T-helper 2 cell treated with Interferon-gamma antibody and Interleukin-4, amounts not matched to agents 100 ng/mL and 5 ng/mL, for 36 hours (primary cell): ENCODE measurements around the gene DMRTB1. TPM values are rescaled to one million over a fixed set of nuclear protein-coding genes. Genes with fewer than 3 reads are reported as not detected.
"Not testable (repeated sequence)": the region's sequence is repeated elsewhere in the genome, so short reads cannot be mapped to it uniquely, and the experiment has no call there.

Source experiments
- intact Hi-C: fragments of 100-400 bp; cut with micrococcal nuclease; formaldehyde crosslinking; loops from one replicate; pipeline ENCODE4 v1.15.1; 2023
- total RNA-seq: library from RNA; stranded (reverse); gene quantifications from 2 replicates; pipeline ENCODE4 v1.2.3, GENCODE V29; 2022

Gene DMRTB1
- total RNA-seq, 1 donor from 2014 or later, result not detected

DNA sequence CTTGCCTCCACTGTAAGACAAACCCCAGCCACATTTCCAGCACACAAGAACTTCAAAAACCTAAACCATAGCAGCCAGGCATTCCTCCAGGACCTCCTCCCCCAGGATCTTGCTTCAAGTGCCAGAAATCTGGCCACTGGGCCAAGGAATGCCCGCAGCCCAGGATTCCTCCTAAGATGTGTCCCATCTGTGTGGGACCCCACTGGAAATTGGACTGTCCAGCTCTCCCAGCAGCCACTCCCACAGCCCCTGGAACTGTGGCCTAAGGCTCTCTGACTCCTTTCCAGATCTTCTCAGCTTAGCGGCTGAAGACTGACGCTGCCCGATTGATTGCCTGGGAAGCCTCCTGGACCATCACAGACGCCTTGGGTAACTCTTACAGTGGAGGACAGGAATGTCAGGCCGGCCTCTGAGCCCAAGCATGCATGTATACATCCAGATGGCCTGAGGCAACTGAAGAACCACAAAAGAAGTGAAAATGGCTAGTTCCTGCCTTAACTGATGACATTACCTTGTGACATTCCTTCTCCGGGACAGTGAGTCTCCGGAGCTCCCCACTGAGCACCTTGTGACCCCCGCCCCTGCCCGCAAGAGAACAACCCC is 24.7 kb upstream of the DMRTB1 start:
- intact Hi-C loops, result not testable (repeated sequence)

DNA sequence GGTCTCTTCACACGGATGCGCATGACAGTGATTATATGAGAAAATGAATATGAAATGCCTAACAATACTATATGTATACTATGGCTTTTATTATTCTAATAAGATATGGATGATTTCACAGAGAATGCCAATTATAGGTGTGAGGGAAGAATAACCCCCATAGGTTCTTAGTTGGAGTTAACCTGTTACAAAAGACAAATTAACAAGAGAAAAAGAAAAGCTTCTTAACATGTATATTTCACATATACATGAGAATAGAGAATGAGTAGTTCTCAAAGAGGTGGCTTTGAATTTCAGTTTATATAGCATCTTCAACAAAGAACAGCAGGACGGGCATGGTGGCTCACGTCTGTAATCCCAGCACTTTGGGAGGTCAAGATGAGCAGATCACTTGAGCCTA is 24.0 kb upstream of the DMRTB1 start:
- intact Hi-C loops, result no loop called here

DNA sequence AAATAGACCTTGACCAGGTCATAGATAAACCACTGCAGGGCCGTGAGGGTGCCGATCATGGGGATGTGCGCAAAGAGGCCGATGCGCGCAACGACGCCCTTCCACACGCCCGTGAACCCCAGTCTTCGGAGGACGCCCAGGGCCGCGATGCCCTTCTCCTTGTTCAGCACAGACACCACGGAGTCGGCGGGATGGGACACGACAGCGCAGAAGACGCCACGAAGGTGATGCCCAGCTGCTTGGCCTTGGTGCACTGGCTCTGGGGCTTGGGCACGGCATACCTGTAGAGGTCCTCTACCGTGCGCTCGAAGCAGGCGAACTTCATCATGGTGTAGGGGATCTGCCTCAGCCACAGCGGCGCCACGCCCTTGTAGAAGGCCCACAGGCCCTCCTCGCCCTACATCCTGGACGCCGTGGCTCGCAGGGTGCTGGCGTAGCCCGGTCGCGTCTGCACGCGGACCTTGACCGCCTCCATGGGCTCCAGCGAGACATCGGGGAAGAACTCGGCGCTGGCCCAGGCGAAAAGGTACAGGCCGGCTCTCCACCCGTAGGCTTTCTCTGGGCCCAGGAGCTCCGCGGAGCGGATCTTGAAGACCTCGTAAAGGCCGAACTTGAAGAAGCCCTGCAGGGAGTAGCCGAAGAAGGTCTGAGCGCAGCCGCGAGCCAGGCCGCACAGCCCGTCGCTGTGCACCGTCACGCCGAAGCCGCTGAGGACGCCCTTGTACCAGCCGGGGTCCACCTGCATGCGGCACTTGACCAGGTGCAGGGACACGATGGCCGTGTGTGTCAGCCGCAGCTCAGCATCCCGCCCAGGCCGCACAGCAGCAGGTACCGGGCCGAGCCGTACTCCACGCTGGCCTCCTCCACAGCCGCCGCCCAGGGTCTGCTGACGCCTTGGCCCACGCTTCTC is 20.5 kb upstream of the DMRTB1 start:
- intact Hi-C loops, result no loop called here

DNA sequence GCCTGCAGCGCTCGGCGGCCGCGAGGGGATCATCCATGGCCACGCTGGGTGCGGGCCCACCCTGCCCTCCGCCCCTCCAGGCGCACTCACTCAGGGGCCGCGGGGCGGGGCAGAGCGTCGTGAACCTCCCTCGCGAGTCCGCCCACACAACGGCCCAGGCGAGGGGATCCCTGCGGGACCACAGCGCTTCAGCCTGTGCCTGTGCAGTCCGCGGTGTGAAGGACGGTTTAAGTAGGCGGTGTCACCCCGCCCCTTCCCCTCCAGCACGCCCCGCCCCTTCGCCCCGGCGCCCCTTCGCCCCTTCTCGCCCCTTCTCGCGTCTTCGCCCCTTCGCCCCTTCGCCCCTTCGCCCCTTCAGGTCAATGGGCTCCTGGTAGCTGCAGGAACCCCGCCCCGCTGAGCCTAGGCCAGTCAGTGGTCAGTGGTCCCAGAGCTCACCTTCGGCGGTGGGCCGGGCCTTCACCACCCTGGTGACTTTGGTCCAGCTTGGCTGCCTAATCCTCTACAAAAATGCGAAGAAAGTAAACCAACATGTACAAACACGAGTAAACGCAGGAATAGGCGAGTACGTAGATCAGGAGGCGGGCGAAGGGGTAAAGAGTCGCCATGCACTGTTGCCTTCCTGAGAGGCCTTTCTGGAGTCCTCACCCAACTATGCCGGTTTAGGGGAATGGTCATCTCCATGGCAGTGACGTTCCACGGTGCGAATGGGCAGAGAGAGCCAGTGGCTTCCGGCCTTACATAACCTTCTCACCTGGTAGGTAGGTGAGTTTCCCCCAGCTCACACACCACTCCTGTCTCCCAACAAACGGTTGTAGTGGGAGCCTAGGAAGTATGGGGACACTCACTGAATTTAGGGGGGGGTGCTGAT is 19.6 kb upstream of the DMRTB1 start:
- intact Hi-C loops, result no loop called here

DNA sequence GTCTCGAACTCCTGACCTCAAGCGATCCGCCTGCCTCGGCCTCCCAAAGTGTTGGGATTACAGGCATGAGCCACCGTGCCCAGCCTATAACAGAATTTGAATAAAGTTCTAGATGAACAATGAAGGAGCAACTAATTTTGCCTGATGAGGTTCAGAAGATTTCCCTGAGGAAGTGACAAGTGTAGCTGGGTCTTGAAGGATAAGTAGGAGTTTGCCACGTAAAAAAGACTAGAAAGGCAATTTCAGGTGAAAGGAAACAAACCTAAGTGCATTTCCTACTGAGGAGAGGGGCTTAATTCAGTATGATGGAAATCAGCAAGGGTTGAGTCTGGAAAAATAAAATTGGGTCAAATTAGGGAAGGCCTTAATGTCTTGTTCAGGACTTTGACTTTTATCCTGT is 18.6 kb upstream of the DMRTB1 start:
- intact Hi-C loops, result no loop called here

DNA sequence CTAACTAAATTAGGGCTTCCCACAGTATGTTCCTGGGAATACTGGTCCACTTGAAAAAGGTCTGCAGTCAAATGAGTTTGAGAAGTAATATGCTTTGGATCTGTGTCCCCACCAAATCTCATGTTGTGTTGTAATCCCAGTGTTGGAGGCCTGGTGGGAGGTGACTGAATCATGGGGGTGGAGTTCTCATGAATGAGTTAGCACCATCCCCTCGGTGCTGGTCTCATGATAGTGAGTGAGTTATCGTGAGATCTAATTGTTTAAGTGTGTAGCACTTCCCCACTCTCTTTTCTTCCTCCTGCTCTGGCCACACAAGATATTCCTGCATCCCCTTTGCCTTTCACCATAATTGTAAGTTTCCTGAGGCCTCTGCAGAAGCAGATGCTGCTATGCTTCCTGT is 16.9 kb upstream of the DMRTB1 start:
- intact Hi-C loops, result no loop called here

DNA sequence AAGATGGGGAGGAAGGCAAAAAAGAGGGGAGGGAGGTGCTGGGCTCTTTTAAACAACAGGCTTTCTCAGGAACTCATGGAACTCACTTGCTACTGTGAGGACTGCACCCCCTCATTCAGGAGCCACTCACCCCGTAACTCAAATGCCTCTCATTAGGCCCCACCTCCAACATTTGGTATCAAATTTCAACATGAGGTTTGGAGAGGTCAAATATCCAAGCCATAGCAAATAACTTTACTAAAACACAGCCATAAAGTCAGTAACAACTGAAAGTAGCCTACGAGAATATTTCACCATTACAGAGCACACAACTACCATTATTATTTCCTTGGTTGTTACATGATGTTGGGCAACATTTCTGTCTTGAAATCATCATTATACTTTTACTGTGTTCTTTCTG is 13.1 kb upstream of the DMRTB1 start:
- intact Hi-C loops, result no loop called here

DNA sequence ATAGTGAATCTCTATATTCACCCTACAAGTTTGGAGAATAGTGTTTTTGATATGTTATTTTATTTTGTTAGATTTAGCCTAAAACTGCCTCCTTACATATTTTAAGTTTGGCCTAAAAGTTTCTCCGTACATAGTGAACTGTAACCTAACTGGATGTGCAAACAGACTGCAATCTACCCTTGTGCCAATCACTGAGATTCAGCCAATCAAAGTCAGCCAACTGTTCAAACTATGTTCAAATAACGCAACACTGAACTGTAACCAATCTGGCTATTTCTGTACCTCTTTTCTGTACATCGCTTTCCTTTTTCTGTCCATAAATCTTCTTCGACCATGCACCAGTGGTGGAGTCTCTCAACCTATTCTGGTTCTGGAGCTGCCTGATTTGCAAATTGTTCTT is 11.8 kb upstream of the DMRTB1 start:
- intact Hi-C loops, result no loop called here

DNA sequence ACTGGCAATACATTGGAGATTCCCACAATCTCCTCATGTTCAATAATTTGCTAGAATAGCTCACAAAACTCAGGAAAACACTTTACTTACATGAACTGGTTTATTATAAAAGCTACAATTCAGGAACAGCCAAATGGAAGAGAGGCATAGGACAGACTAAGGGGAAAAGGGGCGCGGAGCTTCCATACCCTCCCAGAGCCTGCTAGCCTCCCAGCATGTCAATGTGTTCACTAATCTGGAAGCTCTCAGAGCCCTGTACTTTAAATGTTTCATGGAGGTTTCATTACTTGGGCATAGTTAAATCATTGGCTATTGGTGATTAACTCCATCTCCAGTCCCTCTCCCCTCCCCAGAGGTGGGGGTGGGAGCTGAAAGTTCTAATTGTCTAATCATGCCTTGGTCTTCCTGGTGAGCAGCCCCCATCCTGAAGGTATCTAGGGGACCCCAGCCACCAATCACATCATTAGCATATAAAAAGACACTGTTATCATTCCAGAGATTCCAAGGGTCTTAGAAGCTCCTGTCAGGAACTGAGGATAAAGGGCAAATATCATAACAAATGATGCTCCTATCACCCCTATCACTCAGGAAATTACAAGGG is 10.9 kb upstream of the DMRTB1 start:
- intact Hi-C loops, result no loop called here

DNA sequence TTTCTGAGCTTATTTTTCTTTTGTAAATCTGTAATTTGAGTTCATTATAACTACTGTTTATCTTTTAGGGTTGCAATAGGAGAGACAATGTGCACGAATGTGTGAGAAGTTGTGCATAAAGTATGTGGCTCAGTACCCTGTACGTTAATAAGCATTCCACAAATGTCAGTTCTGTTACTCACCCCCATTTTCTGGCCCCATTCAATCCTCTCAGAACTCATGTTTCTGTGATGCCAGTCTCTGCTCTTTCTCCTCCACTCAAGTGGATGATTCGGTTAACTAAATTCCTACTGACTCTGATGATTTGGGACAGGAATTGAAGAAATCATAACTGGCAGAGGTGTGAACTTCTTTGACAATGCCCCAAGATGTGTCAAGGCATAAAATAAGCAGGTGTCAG is 10.2 kb upstream of the DMRTB1 start:
- intact Hi-C loops, result no loop called here

DNA sequence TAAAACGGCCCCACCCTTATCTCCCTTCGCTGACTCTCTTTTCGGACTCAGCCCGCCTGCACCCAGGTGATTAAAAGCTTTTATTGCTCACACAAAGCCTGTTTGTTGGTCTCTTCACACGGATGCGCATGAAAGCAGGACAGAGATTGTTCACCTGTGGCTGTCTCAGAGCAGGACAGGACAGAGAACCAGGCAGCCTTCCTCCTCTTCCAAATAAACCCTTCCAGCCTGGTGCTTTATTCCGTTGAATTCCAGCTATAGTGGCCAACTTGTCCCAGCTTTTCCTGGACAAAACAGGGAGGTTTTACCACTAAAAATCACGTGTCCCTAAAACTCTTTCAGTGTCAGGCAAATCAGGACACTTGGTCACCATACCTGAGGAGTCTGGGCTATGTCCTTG is 9.5 kb upstream of the DMRTB1 start:
- intact Hi-C loops, result no loop called here

DNA sequence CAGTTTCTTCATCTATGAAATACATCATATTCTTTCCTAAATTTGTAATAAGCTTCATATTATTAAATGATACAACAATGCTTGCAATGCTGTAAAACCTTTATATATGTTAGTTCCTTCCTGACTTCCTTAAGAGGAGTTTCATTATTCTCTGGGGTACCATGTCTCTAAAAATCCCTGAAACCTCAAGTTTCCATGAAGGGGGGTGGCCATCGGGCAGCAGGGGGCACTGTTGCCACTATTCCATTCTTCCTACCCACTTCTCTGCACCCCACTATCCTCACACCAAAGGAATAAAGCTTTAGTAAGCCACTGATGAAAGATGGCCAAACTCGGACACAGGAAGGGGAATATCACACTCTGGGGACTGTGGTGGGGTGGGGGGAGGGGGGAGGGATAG is 9.0 kb upstream of the DMRTB1 start:
- intact Hi-C loops, result no loop called here

DNA sequence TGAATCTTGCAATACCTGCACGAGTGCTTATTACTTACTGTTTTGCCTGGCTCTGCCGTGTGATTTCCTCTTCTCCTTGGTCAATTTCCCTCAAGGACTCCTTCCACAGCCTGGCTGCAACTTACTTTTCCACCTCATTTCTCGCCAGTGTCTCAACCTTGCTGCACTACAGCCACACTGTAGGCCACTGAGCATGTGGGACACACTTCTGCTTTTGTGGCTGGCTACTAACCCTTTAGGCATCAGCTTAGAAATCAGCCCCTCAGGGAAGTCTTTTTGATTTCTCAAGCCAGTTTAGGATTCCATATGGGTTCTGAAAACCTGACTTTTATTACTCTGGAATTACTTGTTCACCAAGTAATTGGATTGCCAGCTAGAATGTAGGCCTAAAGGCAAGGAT is 5.2 kb upstream of the DMRTB1 start:
- intact Hi-C loops, result no loop called here

DNA sequence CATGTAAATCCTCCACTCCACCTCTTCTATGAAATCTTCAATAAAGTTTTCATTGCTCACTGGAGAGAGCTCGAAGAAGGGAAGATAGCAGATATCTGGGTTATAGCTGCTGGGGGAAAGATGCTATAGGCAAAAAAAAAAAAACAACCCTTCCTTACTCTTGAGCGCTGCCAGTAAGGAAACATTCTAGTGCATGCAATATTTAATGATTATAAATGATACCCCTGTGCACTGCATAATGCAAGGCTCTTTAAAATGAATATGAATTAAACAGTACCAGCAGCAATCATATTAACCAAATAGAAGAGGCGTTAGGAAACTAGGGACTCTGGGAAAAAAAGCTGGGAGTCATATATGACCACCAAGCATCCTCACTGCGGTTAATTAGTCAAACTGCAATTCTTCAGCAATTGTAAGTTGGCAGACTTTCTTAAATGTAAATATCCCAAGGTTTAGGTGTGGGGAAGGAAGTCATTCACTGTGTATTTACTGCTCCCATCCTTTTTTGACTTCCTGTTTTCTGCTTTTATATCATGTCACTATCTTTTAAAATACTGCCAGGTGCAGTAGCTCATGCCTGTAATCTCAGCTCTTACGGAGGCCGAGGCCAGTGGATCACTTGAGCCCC is 3.7 kb upstream of the DMRTB1 start:
- intact Hi-C loops, result no loop called here

DNA sequence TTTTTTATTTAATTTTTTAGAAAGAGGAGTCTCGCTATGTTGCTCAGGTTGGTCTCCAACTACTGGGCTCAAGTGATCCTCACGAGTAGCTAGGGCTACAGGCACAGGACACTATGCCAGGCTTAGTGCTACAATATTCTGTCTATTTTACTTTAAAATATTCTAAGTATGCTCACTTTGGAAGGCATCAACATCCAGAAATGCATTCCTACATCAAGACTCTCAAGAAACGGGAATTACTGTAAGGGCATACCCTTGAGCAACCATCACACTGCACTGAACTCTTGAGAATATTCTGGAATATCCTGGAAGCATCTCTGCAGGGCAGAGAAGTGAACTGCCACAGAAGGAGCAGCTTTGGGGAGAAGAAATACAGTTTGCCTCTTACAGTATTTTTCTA is 565 bp upstream of the DMRTB1 start:
- intact Hi-C loops, result no loop called here

DNA sequence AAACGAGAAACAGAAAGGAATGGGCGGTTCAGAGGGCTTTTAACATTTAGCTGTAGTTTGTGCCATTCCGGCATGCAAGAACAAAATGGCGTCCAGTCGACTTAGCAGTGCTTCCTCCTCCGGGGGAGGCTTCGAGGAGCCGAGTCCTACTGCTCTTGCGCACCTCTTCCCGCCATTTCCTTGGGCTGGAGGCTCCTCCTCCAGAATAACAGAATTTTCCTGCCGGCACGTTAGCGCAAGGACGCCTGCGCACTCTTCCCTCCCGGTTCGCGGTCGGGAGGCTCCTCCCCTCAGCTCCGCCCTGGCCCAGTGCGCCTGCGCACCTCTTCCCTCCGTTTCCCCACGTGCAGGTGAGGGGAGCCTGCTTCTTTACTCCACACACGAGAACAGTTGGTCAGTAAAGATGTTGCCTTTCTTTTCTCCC is 1.0 kb downstream of the DMRTB1 start:
- intact Hi-C loops, result no loop called here

DNA sequence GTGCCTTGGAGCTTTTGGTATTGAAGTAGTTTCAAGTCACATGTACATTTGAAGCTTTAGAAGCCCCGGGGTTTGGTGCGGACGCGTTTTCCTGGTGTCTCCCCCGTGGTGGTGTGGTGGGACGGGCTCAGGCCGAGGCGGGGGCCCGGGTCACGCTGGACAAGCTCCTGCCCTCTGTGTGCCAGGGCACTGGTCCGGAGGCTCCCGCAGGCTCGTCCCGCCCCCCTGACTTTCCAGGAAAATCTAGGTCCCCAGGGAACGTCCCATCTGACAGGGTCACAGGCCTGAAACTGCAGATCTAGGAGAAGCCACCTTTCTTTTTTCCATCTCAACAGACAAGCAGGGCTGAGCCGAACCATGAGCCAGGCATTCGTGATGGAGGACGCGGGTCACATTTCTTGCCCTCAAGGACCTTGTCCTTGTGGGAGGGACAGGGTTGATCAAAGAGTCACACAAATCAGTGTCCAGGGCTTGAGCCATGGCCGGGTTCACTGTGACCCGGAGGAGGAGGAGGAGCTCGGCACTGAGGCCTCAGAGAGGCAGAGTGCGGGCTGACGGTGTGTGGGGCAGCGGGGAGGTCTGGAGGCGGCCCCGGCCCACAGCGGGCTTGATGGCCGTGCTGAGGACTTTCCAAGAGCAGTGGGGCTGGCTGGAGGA is 1.6 kb downstream of the DMRTB1 start:
- intact Hi-C loops, result no loop called here

DNA sequence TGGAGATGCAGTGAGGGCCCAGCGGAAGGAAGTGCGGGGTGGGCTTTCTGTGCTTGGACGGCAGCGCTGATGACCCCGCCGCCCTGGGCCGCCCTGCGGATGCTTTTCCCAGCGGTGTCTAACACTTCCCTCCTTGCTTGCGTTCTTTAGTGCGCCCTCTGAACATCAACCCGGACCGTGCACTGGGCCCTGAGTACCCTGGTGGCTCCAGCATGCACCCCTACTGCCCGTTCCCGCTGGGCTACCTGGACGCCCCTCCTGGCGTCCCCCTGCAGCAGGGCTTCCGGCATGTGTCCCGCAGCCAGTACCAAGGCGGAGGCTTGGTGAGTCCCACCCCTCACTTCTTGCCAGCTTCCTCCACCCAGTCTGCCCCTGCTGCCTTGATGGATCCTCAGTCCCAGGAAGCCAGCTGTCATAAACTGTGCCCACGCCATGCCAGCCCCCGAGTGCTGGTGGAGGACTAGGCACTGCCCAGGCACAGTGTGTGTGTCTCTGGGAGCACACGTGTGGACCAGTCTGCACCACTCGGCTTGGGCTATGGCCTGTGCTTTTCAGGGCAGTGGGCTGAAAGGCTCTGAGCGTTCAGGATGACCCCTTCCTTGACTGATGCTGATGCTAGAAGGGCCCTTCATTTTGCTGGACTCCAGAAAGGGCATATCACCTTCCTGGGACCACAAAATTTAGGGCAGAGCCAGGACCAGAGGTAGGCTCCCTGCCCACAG is 2.3 kb downstream of the DMRTB1 start:
- intact Hi-C loops, result no loop called here

DNA sequence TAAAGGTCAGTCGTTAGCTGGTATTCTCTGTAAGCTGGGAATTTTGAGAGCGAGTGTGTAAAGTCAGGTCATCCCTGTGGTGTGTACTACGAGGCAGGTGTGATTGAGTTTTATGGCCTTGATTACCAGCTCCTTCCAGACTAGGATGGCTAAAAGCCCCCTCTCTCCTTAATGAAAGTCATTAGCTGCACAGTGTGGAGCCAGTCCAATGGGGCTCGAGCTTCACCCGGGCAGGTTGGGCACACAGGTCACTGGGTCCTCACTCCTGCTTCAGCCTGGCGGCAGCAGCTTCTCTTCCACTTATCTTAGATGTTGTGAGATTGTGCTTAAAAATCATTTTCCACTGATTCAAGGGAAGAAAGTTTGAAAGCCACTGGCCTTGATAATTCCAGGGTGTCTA is 3.0 kb downstream of the DMRTB1 start:
- intact Hi-C loops, result no loop called here
